Thymus (tissue), 11 donors: ENCODE data around the gene CPEB1. TPM values are rescaled to one million over a fixed set of nuclear protein-coding genes. Genes with fewer than 3 reads are reported as not detected.

Experiments used
- DNase-seq, 9 donors: peaks; one replicate each; pipeline ENCODE4 v3.0.0-alpha.2; 2013; ENCODE audit warnings: low spot score in 9 of 9, low read depth in 6 of 9, missing footprints in 1 of 9
- H3K27ac ChIP-seq, 2 donors: one replicate each; pipeline ENCODE4 v1.5.1; 2013; ENCODE audit warnings: control low read depth in 1 of 2, low read depth in 1 of 2, low read length in 1 of 2, mild to moderate bottlenecking in 1 of 2, moderate library complexity in 1 of 2
- H3K27me3 ChIP-seq, 2 donors: one replicate each; pipeline ENCODE4 v1.5.1; 2013; ENCODE audit warnings: low read length in 1 of 2; ENCODE audit not compliant: control insufficient read depth in 2 of 2, insufficient read depth in 1 of 2
- H3K36me3 ChIP-seq, 2 donors: one replicate each; pipeline ENCODE4 v1.5.1; 2013; ENCODE audit warnings: low read length in 1 of 2, mild to moderate bottlenecking in 1 of 2, moderate library complexity in 1 of 2; ENCODE audit not compliant: control insufficient read depth in 2 of 2, insufficient read depth in 2 of 2
- H3K4me1 ChIP-seq, 2 donors: one replicate each; pipeline ENCODE4 v1.5.1; 2013; ENCODE audit warnings: low read length in 2 of 2; ENCODE audit not compliant: control insufficient read depth in 2 of 2, insufficient read depth in 2 of 2
- H3K4me3 ChIP-seq, 2 donors: one replicate each; pipeline ENCODE4 v1.5.1; 2013; ENCODE audit warnings: low read length in 2 of 2, control low read depth in 1 of 2, mild to moderate bottlenecking in 1 of 2
- H3K9me3 ChIP-seq, 2 donors: one replicate each; pipeline ENCODE4 v1.5.1; 2013; ENCODE audit warnings: low read length in 1 of 2, mild to moderate bottlenecking in 1 of 2; ENCODE audit not compliant: control insufficient read depth in 2 of 2, insufficient read depth in 1 of 2
- WGBS: extraction: QIAGEN DNeasy Blood & Tissue Kit; methylation state at CpG from one replicate; pipeline ENCODE4 v1.1.7; 2013; 5-methylcytosine and 5-hydroxymethylcytosine counted together
- polyA plus RNA-seq: library from polyadenylated mRNA; stranded (reverse); fragments of 200-250 nt; gene quantifications from one replicate; pipeline ENCODE4 v1.2.3, GENCODE V29; 2013
- total RNA-seq: library from RNA; stranded (reverse); fragments of 120-200 nt; gene quantifications from one replicate; pipeline ENCODE4 v1.2.4, GENCODE V29; 2013
- donor health status: healthy.

The CPEB1 gene
- total and polyA plus RNA-seq, 2 donors: 0.09 to 0.64 TPM

- Histone ChIP-seq H3K4me1 (no peaks in the 10 kb centered on the region), H3K27ac (no peak overlapping the region), H3K36me3 (no peaks in the 10 kb centered on the region), H3K4me3 (no peak overlapping the region), H3K9me3 (no peaks in the 10 kb centered on the region), H3K27me3 (no peaks in the 10 kb centered on the region)
- DNase-seq: no peak
- 66% methylated on average over 3 of the region's 3 CpGs for WGBS
These were observed 62.1 kb downstream of the CPEB1 start for GRCh38 chr15:82585072-82585471.

- Histone ChIP-seq H3K36me3 (no peaks in the 10 kb centered on the region), H3K27ac (no peak overlapping the region), H3K4me1 (no peaks in the 10 kb centered on the region), H3K27me3 (no peaks in the 10 kb centered on the region), H3K9me3 (no peaks in the 10 kb centered on the region), H3K4me3 (no peak overlapping the region)
- WGBS: 90% methylated on average over 2 of the region's 2 CpGs
- no peak for DNase-seq
These were observed 66.5 kb downstream of the CPEB1 start for GRCh38 chr15:82580713-82581112.

- no peak for DNase-seq
- H3K27ac ChIP-seq: no peak overlapping the region
- no peaks in the 10 kb centered on the region for H3K36me3 ChIP-seq
- WGBS: 78% methylated on average over 3 of the region's 3 CpGs
- H3K4me1 ChIP-seq: no peaks in the 10 kb centered on the region
- no peaks in the 10 kb centered on the region for H3K9me3 ChIP-seq
- no peak overlapping the region for H3K4me3 ChIP-seq
- peaks cover 0 to 24% of the 10 kb centered on the region in 2 donors for H3K27me3 ChIP-seq
These were observed 71.8 kb downstream of the CPEB1 start for GRCh38 chr15:82575335-82575734.

- DNase-seq: no peak
- Histone ChIP-seq H3K36me3 (no peaks in the 10 kb centered on the region), H3K27ac (no peak overlapping the region), H3K4me3 (no peak overlapping the region), H3K4me1 (no peaks in the 10 kb centered on the region), H3K27me3 (peaks cover 0 to 29% of the 10 kb centered on the region in 2 donors), H3K9me3 (no peaks in the 10 kb centered on the region)
- whole genome bisulfite sequencing: 86% methylated on average over 3 of the region's 3 CpGs
These were observed 74.2 kb downstream of the CPEB1 start for GRCh38 chr15:82572986-82573385.

- no peaks in the 10 kb centered on the region for H3K9me3 ChIP-seq
- no peaks in the 10 kb centered on the region for H3K36me3 ChIP-seq
- H3K27me3 ChIP-seq: peaks cover 0 to 29% of the 10 kb centered on the region in 2 donors
- WGBS: 95% methylated on average over 5 of the region's 5 CpGs
- no peaks in the 10 kb centered on the region for H3K4me1 ChIP-seq
- no peak overlapping the region for H3K4me3 ChIP-seq
- no peak for DNase-seq
- H3K27ac ChIP-seq: no peak overlapping the region
These were observed 74.9 kb downstream of the CPEB1 start for GRCh38 chr15:82572311-82572710.

GRCh38 chr15:82571722-82572222 lies 75.4 kb downstream of the CPEB1 start:
- 9% methylated on average over 17 of the region's 17 CpGs for WGBS
- H3K27ac ChIP-seq: no peak overlapping the region
- H3K9me3 ChIP-seq: no peaks in the 10 kb centered on the region
- peak in 1 of 9 donors; percentile 0 for DNase-seq
- H3K36me3 ChIP-seq: no peaks in the 10 kb centered on the region
- H3K4me1 ChIP-seq: no peaks in the 10 kb centered on the region
- peaks cover 0 to 29% of the 10 kb centered on the region in 2 donors for H3K27me3 ChIP-seq
- no peak overlapping the region for H3K4me3 ChIP-seq

GRCh38 chr15:82570721-82571508 lies 76.2 kb downstream of the CPEB1 start:
- Histone ChIP-seq H3K9me3 (no peaks in the 10 kb centered on the region), H3K36me3 (no peaks in the 10 kb centered on the region), H3K4me3 (no peak overlapping the region), H3K4me1 (no peaks in the 10 kb centered on the region), H3K27ac (no peak overlapping the region), H3K27me3 (peaks cover 0 to 29% of the 10 kb centered on the region in 2 donors)
- 76% methylated on average over 7 of the region's 7 CpGs for WGBS
- DNase-seq: no peak

- Histone ChIP-seq H3K9me3 (no peaks in the 10 kb centered on the region), H3K36me3 (no peaks in the 10 kb centered on the region), H3K4me1 (no peaks in the 10 kb centered on the region), H3K27ac (no peak overlapping the region), H3K4me3 (no peak overlapping the region), H3K27me3 (peaks cover 0 to 29% of the 10 kb centered on the region in 2 donors)
- WGBS: 98% methylated on average over 4 of the region's 4 CpGs
- no peak for DNase-seq
These were observed 77.3 kb downstream of the CPEB1 start for GRCh38 chr15:82569834-82570233.

GRCh38 chr15:82568986-82569385 lies 78.2 kb downstream of the CPEB1 start:
- Histone ChIP-seq H3K27me3 (peaks cover 0 to 29% of the 10 kb centered on the region in 2 donors), H3K36me3 (no peaks in the 10 kb centered on the region), H3K4me3 (no peak overlapping the region), H3K9me3 (no peaks in the 10 kb centered on the region), H3K4me1 (no peaks in the 10 kb centered on the region), H3K27ac (no peak overlapping the region)
- no peak for DNase-seq
- 92% methylated on average over 5 of the region's 5 CpGs for WGBS
